GM23338 (cell line): ENCODE data around the gene MFSD6. TPM values are rescaled to one million over a fixed set of nuclear protein-coding genes. Genes with fewer than 3 reads are reported as not detected.
"Not testable (repeated sequence)": the region's sequence is repeated elsewhere in the genome, so short reads cannot be mapped to it uniquely, and the experiment has no call there.

ENCODE experiments used
- ATAC-seq: fragments of 200-7000 bp; cut with Tn5 transposase; 3 replicates; pipeline ENCODE4 v1.9.1; 2020
- DNase-seq: peaks from one replicate; pipeline ENCODE4 v3.0.0-alpha.2; 2015; ENCODE audit warnings: low spot score
- H2AFZ ChIP-seq: fragments of 200-600 bp; sonication (generic); 2 replicates; pipeline ENCODE4 v1.8.0; 2016; ENCODE audit warnings: antibody characterized with exemption, mild to moderate bottlenecking, moderate library complexity
- H3F3A ChIP-seq: fragments of 200-600 bp; sonication (generic); replicated peaks from 2 replicates; pipeline ENCODE4 v1.8.0; 2017; ENCODE audit warnings: antibody characterized with exemption, mixed run types, low read depth
- H3K27ac ChIP-seq: fragments of 200-600 bp; sonication (generic); 2 replicates; pipeline ENCODE4 v1.6.1; 2016; ENCODE audit warnings: low read depth
- H3K27me3 ChIP-seq: fragments of 200-600 bp; sonication (generic); 2 replicates; pipeline ENCODE4 v1.8.0; 2016; ENCODE audit warnings: mild to moderate bottlenecking, mixed run types, moderate library complexity; ENCODE audit not compliant: insufficient read depth
- H3K36me3 ChIP-seq: fragments of 200-600 bp; sonication (generic); 2 replicates; pipeline ENCODE4 v1.8.0; 2016; ENCODE audit warnings: mild to moderate bottlenecking; ENCODE audit not compliant: insufficient read depth
- H3K4me1 ChIP-seq: fragments of 200-600 bp; sonication (generic); 2 replicates; pipeline ENCODE4 v1.8.0; 2016; ENCODE audit warnings: mild to moderate bottlenecking, moderate library complexity; ENCODE audit not compliant: insufficient read depth
- H3K4me2 ChIP-seq: fragments of 200-600 bp; sonication (generic); 2 replicates; pipeline ENCODE4 v1.7.1; 2017; ENCODE audit warnings: mixed run types
- H3K4me3 ChIP-seq: fragments of 200-600 bp; sonication (generic); 2 replicates; pipeline ENCODE4 v1.6.1; 2016; ENCODE audit warnings: mixed run types
- H3K79me2 ChIP-seq: fragments of 200-600 bp; sonication (generic); replicated peaks from 2 replicates; pipeline ENCODE4 v1.8.0; 2017; ENCODE audit warnings: mild to moderate bottlenecking; ENCODE audit not compliant: insufficient read depth
- H3K9me2 ChIP-seq: fragments of 200-600 bp; sonication (generic); 2 replicates; pipeline ENCODE4 v1.8.0; 2017; ENCODE audit not compliant: insufficient read depth
- H4K20me1 ChIP-seq: fragments of 200-600 bp; sonication (generic); replicated peaks from 2 replicates; pipeline ENCODE4 v1.8.0; 2017; ENCODE audit warnings: mild to moderate bottlenecking; ENCODE audit not compliant: insufficient read depth
- H3K27ac Mint-ChIP-seq: 2 replicates; pipeline ENCODE4 v1.8.0; 2020; ENCODE audit warnings: inconsistent platforms, mild to moderate bottlenecking, moderate library complexity, mixed read lengths
- H3K27me3 Mint-ChIP-seq: 3 replicates; pipeline ENCODE4 v1.8.0; 2022; ENCODE audit warnings: low read depth, mild to moderate bottlenecking, moderate library complexity, mixed read lengths, inconsistent platforms; ENCODE audit not compliant: insufficient read depth, poor library complexity
- H3K36me3 Mint-ChIP-seq: 3 replicates; pipeline ENCODE4 v1.8.0; 2021; ENCODE audit warnings: low read depth, mild to moderate bottlenecking, inconsistent platforms, moderate library complexity, mixed read lengths
- H3K4me1 Mint-ChIP-seq: 3 replicates; pipeline ENCODE4 v1.8.0; 2020; ENCODE audit warnings: mild to moderate bottlenecking, inconsistent platforms, mixed read lengths
- H3K4me3 Mint-ChIP-seq: 3 replicates; pipeline ENCODE4 v1.8.0; 2021; ENCODE audit warnings: moderate library complexity, mild to moderate bottlenecking, inconsistent platforms, mixed read lengths
- H3K9me3 Mint-ChIP-seq: 3 replicates; pipeline ENCODE4 v1.8.0; 2020; ENCODE audit warnings: moderate library complexity, mild to moderate bottlenecking, inconsistent platforms, mixed read lengths
- CREB1 ChIP-seq: fragments of 250-450 bp; sonication (Bioruptor Pico); IDR thresholded peaks from 2 replicates; pipeline ENCODE4 v1.5.0; 2020; ENCODE audit warnings: low read depth, mild to moderate bottlenecking, moderate library complexity
- ETS1 ChIP-seq: IDR thresholded peaks from 2 replicates; pipeline ENCODE4 v1.6.1; 2016; ENCODE audit warnings: antibody characterized with exemption
- EZH2 ChIP-seq: fragments of 200-600 bp; sonication (generic); IDR thresholded peaks from one replicate; pipeline ENCODE4 v1.8.0; 2017; ENCODE audit warnings: antibody characterized with exemption, mild to moderate bottlenecking, low read depth; ENCODE audit not compliant: unreplicated experiment
- EZH2phosphoT487 ChIP-seq: fragments of 200-600 bp; sonication (generic); IDR thresholded peaks from one replicate; pipeline ENCODE4 v1.8.1; 2018; ENCODE audit warnings: antibody characterized with exemption; ENCODE audit not compliant: unreplicated experiment
- NANOG ChIP-seq: IDR thresholded peaks from 2 replicates; pipeline ENCODE4 v1.6.1; 2016; ENCODE audit warnings: antibody characterized with exemption, borderline replicate concordance
- POLR2AphosphoS5 ChIP-seq: IDR thresholded peaks from 2 replicates; pipeline ENCODE4 v1.6.1; 2016; ENCODE audit warnings: antibody characterized with exemption, low read depth
- REST ChIP-seq: IDR thresholded peaks from one replicate; pipeline ENCODE4 v1.6.1; 2018; ENCODE audit warnings: antibody characterized with exemption; ENCODE audit not compliant: unreplicated experiment
- STAT1 ChIP-seq: IDR thresholded peaks from one replicate; pipeline ENCODE4 v1.6.1; 2016; ENCODE audit warnings: antibody characterized with exemption; ENCODE audit not compliant: unreplicated experiment
- ZNF114 ChIP-seq: fragments of 250-450 bp; sonication (Bioruptor Pico); IDR thresholded peaks from 2 replicates; pipeline ENCODE4 v1.5.0; 2020; ENCODE audit warnings: mild to moderate bottlenecking, moderate library complexity
- ZNF331 ChIP-seq: fragments of 250-450 bp; sonication (Bioruptor Pico); IDR thresholded peaks from 2 replicates; pipeline ENCODE4 v1.5.0; 2020; ENCODE audit warnings: low read depth, mild to moderate bottlenecking, moderate library complexity
- polyA plus RNA-seq: library from polyadenylated mRNA; unstranded; fragments of >200 nt; fragmentation: Nextera tagmentation; extraction: Ambion mirVana; gene quantifications from 2 replicates; pipeline ENCODE4 v1.2.1, GENCODE V29; 2016
- total RNA-seq: library from RNA; depleted of rRNA; stranded (reverse); fragments of >200 nt; shearing (Covaris generic); gene quantifications from 2 replicates; pipeline ENCODE4 v1.2.3, GENCODE V29; 2014

Gene MFSD6
- total and polyA plus RNA-seq, 2 experiments from 2014 or later: 2.3 to 9.6 TPM

- H3K27ac ChIP-seq, DNase-seq, H3K9me3 Mint-ChIP-seq, H3K4me3 ChIP-seq, H3K9me2 ChIP-seq, H2AFZ ChIP-seq, H3K27me3 ChIP-seq, ATAC-seq, H3K27ac Mint-ChIP-seq, H3K27me3 Mint-ChIP-seq, H3K36me3 Mint-ChIP-seq, H3K79me2 ChIP-seq, H3K4me3 Mint-ChIP-seq, H3K4me1 ChIP-seq, H3K36me3 ChIP-seq, H3F3A ChIP-seq, H3K4me2 ChIP-seq, H4K20me1 ChIP-seq: not testable (repeated sequence)
- peaks cover 13% of the 10 kb centered on the region for H3K4me1 Mint-ChIP-seq
Observed at GRCh38 chr2:190358655-190359448, 49.3 kb upstream of the MFSD6 start.

- Mint-ChIP-seq H3K36me3 (no peaks in the 10 kb centered on the region), H3K4me1 (peaks cover 13% of the 10 kb centered on the region), H3K27me3 (peaks cover 1% of the 10 kb centered on the region), H3K9me3 (no peaks in the 10 kb centered on the region), H3K27ac (no peak overlapping the region), H3K4me3 (no peak overlapping the region)
- Histone ChIP-seq H3K27ac (no peak overlapping the region), H3K79me2 (no peaks in the 10 kb centered on the region), H3K27me3 (no peaks in the 10 kb centered on the region), H3K4me1 (no peaks in the 10 kb centered on the region), H4K20me1 (no peaks in the 10 kb centered on the region), H2AFZ (no peak overlapping the region), H3F3A (no peaks in the 10 kb centered on the region), H3K36me3 (no peaks in the 10 kb centered on the region), H3K9me2 (no peaks in the 10 kb centered on the region), H3K4me2 (no peak overlapping the region), H3K4me3 (no peak overlapping the region)
- ATAC-seq (no peak), DNase-seq (no peak)
- no peak for TF ChIP-seq EZH2phosphoT487
- no peak for TF ChIP-seq ZNF114 (CRISPR knock-in tag)
- TF ChIP-seq ZNF331 (CRISPR knock-in tag): no peak
- no peak for TF ChIP-seq POLR2AphosphoS5
- TF ChIP-seq ETS1: no peak
- no peak for TF ChIP-seq STAT1
Observed at GRCh38 chr2:190360561-190360960, 47.6 kb upstream of the MFSD6 start.

- H3K9me3 Mint-ChIP-seq: no peaks in the 10 kb centered on the region
- no peak for ATAC-seq
- peaks cover 12% of the 10 kb centered on the region for H3K4me1 Mint-ChIP-seq
- no peak overlapping the region for H3K4me3 Mint-ChIP-seq
- H3K27ac Mint-ChIP-seq: no peak overlapping the region
- DNase-seq: no peak
- no peaks in the 10 kb centered on the region for H3K36me3 ChIP-seq
- H2AFZ ChIP-seq: no peak overlapping the region
- no peaks in the 10 kb centered on the region for H3K79me2 ChIP-seq
- H3K4me2 ChIP-seq: no peak overlapping the region
- H3K4me3 ChIP-seq: no peak overlapping the region
- no peak overlapping the region for H3K27ac ChIP-seq
- no peaks in the 10 kb centered on the region for H3K9me2 ChIP-seq
- no peaks in the 10 kb centered on the region for H3F3A ChIP-seq
- no peaks in the 10 kb centered on the region for H3K36me3 Mint-ChIP-seq
- peaks cover 1% of the 10 kb centered on the region for H3K27me3 Mint-ChIP-seq
- no peaks in the 10 kb centered on the region for H3K27me3 ChIP-seq
- no peaks in the 10 kb centered on the region for H4K20me1 ChIP-seq
- H3K4me1 ChIP-seq: no peaks in the 10 kb centered on the region
- no peak for TF ChIP-seq EZH2
- no peak for TF ChIP-seq POLR2AphosphoS5
- TF ChIP-seq REST: no peak
- TF ChIP-seq NANOG: no peak
- TF ChIP-seq ZNF114 (CRISPR knock-in tag): no peak
- no peak for TF ChIP-seq EZH2phosphoT487
- no peak for TF ChIP-seq CREB1
- TF ChIP-seq ZNF331 (CRISPR knock-in tag): no peak
- TF ChIP-seq ETS1: no peak
- TF ChIP-seq STAT1: no peak
Observed at GRCh38 chr2:190360965-190361364, 47.2 kb upstream of the MFSD6 start.
